ENCODE measurements around the gene PLCH1. TPM values are rescaled to one million over a fixed set of nuclear protein-coding genes. Genes with fewer than 3 reads are reported as not detected.

The PLCH1 gene
- total RNA-seq, 2 experiments from 2014 or later = 0.03 to 0.20 TPM

DNA sequence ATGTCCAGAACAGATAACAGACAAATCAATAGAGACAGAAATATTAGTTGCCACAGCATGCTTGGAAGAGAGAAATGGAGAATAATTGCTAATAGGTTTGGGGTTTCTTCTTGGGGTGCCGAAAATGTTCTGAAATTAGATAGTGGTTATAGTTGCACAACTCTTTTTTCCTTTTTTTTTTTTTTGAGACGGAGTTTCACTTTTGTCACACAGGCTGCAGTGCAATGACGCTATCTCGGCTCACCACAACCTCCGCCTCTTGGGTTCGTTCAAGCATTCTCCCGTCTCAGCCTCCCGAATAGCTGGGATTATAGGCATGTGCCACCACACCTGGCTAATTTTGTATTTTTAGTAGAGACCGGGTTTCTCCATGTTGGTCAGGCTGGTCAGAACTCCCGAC, 163.3 kb downstream of the PLCH1 start:
- ChIA-PET POLR2A (no interaction called here), CTCF (no interaction called here)
- Mint-ChIP-seq H3K4me1 (ENCODE audit: low read depth) (peaks cover 4% of the 10 kb centered on the region), H3K4me3 (no peak overlapping the region), H3K27me3 (peaks cover 14% of the 10 kb centered on the region), H3K9me3 (no peaks in the 10 kb centered on the region), H3K27ac (no peak overlapping the region), H3K36me3 (ENCODE audit: low read depth) (no peaks in the 10 kb centered on the region)
- Histone ChIP-seq H3K27ac (ENCODE audit: low read depth in 1 of 2, low read length in 2 of 2) (no peak overlapping the region), H3K4me1 (ENCODE audit: insufficient read depth, low read length) (no peaks in the 10 kb centered on the region), H3K36me3 (ENCODE audit: insufficient read depth, low read length) (no peaks in the 10 kb centered on the region), H3K27me3 (ENCODE audit: control insufficient read depth in 1 of 2, insufficient read depth in 2 of 2, low read length in 2 of 2) (no peaks in the 10 kb centered on the region), H3K4me3 (ENCODE audit: low read length) (no peak overlapping the region), H3K9me3 (ENCODE audit: control insufficient read depth in 1 of 2, insufficient read depth in 1 of 2, low read length in 2 of 2) (no peaks in the 10 kb centered on the region)
- no peak for ATAC-seq (ENCODE audit: poor library complexity)
- DNase-seq = peak in 4 of 14 experiments; percentile 0 to 23 (median 13)
- TF ChIP-seq, protein P1, sequence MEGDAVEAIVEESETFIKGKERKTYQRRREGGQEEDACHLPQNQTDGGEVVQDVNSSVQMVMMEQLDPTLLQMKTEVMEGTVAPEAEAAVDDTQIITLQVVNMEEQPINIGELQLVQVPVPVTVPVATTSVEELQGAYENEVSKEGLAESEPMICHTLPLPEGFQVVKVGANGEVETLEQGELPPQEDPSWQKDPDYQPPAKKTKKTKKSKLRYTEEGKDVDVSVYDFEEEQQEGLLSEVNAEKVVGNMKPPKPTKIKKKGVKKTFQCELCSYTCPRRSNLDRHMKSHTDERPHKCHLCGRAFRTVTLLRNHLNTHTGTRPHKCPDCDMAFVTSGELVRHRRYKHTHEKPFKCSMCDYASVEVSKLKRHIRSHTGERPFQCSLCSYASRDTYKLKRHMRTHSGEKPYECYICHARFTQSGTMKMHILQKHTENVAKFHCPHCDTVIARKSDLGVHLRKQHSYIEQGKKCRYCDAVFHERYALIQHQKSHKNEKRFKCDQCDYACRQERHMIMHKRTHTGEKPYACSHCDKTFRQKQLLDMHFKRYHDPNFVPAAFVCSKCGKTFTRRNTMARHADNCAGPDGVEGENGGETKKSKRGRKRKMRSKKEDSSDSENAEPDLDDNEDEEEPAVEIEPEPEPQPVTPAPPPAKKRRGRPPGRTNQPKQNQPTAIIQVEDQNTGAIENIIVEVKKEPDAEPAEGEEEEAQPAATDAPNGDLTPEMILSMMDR (IDR thresholded peaks at IDR 0.05) = no peak
- intact Hi-C loops (cut with DNase I, micrococcal nuclease) = no loop called here

DNA sequence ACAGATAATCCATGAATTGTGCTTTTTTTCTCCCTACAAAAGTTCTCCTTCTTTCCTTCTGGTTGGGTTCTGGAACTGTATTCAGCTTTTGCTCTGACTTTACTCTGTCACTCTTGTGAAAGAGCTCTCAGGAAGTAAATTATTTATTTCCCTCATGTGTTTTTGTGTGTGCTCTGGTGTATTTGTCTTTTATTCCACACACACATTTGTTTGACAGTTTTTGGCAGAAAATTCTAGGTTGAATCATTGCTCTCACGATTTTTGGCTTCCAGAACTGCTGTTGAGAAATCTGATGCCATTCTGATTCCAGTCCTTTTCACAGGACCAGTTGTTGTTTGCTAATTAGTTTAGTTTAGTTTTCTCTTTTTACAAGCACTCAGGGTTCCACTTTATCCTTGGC, 172.8 kb downstream of the PLCH1 start:
- no peaks in the 10 kb centered on the region for H3K4me1 ChIP-seq (ENCODE audit: insufficient read depth, low read length)
- Mint-ChIP-seq H3K4me1 (ENCODE audit: low read depth) (no peaks in the 10 kb centered on the region), H3K27ac (no peak overlapping the region)

DNA sequence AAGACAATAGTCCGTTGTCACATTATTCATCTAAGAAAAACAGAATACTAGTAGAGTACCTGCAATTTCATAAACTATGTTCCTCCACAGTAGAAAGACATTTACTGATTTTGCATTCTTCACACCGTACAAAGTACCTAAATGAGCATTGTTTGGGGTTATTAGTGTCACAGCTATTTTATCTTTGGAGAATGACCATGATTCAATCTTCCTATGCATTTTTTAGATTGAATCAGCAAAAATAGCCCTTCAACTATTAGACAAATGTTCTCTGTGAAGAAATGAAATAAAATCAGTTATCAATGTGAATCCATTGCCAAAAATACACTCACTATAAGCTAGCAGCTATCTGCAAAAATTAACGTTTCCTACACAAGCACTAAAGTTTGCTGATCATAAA, 176.6 kb downstream of the PLCH1 start:
- no peaks in the 10 kb centered on the region for H3K36me3 ChIP-seq (ENCODE audit: insufficient read depth, low read length)
- intact Hi-C loops (cut with DNase I, micrococcal nuclease) = no loop called here
- H3K27ac Mint-ChIP-seq = no peak overlapping the region
- no peak overlapping the region for H3K4me3 Mint-ChIP-seq
- TF ChIP-seq, protein P1 (IDR thresholded peaks at IDR 0.05) = no peak
- ChIA-PET CTCF (interaction anchor here (1.4 kb wide), 1 partner anchor 17 kb away, joined by 4 read pairs; no protein-coding TSS in a partner anchor), POLR2A (no interaction called here)
- no peaks in the 10 kb centered on the region for H3K27me3 ChIP-seq (ENCODE audit: control insufficient read depth in 1 of 2, insufficient read depth in 2 of 2, low read length in 2 of 2)
- DNase-seq (no peak), ATAC-seq (ENCODE audit: poor library complexity) (no peak)
- H3K36me3 Mint-ChIP-seq (ENCODE audit: low read depth) = no peaks in the 10 kb centered on the region
- H3K4me1 Mint-ChIP-seq (ENCODE audit: low read depth) = no peaks in the 10 kb centered on the region
- H3K4me1 ChIP-seq (ENCODE audit: insufficient read depth, low read length) = no peaks in the 10 kb centered on the region
- H3K9me3 ChIP-seq (ENCODE audit: control insufficient read depth in 1 of 2, insufficient read depth in 1 of 2, low read length in 2 of 2) = no peaks in the 10 kb centered on the region
- no peak overlapping the region for H3K4me3 ChIP-seq (ENCODE audit: low read length)
- peaks cover under 1% of the 10 kb centered on the region for H3K9me3 Mint-ChIP-seq
- H3K27me3 Mint-ChIP-seq = peaks cover 1% of the 10 kb centered on the region
- no peak overlapping the region for H3K27ac ChIP-seq (ENCODE audit: low read depth in 1 of 2, low read length in 2 of 2)

More for the DNA sequence above, 172.8 kb downstream of the PLCH1 start:
- POLR2A ChIA-PET = no interaction called here
- CTCF ChIA-PET = no interaction called here
- Histone ChIP-seq H3K36me3 (ENCODE audit: insufficient read depth, low read length) (no peaks in the 10 kb centered on the region), H3K27ac (ENCODE audit: low read depth in 1 of 2, low read length in 2 of 2) (no peak overlapping the region), H3K4me3 (ENCODE audit: low read length) (no peak overlapping the region), H3K9me3 (ENCODE audit: control insufficient read depth in 1 of 2, insufficient read depth in 1 of 2, low read length in 2 of 2) (no peaks in the 10 kb centered on the region), H3K27me3 (ENCODE audit: control insufficient read depth in 1 of 2, insufficient read depth in 2 of 2, low read length in 2 of 2) (no peaks in the 10 kb centered on the region)
- DNase-seq (no peak), ATAC-seq (ENCODE audit: poor library complexity) (no peak)
- Mint-ChIP-seq H3K27me3 (peaks cover 4% of the 10 kb centered on the region), H3K4me3 (no peak overlapping the region), H3K36me3 (ENCODE audit: low read depth) (no peaks in the 10 kb centered on the region), H3K9me3 (peaks cover 3% of the 10 kb centered on the region)
- intact Hi-C loops (cut with DNase I, micrococcal nuclease) = no loop called here
- TF ChIP-seq, protein P1 (IDR thresholded peaks at IDR 0.05) = no peak

All from CD4-positive, alpha-beta T cell (primary cell).